ENCODE measurements around the gene MAPK9. TPM values are rescaled to one million over a fixed set of nuclear protein-coding genes. Genes with fewer than 3 reads are reported as not detected.

MAPK9 gene
- total RNA-seq, 1 experiment from 2014 or later = 54.0 TPM

DNA sequence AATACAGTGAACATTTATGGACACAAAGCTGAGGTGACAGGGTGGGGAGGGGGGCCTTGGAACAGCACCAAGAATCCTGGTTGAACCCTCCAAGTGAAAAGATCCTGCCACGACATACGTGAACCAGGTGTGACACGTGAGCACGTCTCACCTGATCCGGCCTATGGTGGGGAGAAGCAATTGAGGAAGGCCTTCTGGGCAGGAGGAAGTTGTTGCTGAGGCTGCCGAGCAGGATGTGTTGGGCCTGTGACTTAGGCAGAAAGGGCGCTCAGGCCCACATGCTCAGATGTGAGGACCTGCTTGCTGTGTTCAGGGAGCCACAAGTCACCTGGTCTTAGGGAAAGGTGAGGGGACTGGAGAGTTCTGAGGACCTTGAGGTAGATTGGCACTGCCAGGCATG is 2.5 kb upstream of the MAPK9 start:
- H3K36me3 ChIP-seq (ENCODE audit: low read depth) = no peaks in the 10 kb centered on the region
- POLR2A ChIA-PET (ENCODE audit: unreplicated experiment) = no interaction called here
- no peak for TF ChIP-seq EZH2 (IDR thresholded peaks at IDR 0.05; ENCODE audit: low read depth)
- TF ChIP-seq CTCF (conservative IDR thresholded peaks at IDR 0.05) = no peak
- H2AFZ ChIP-seq = no peak overlapping the region
- no peaks in the 10 kb centered on the region for H3K9me3 ChIP-seq (ENCODE audit: insufficient read depth, low read depth)
- peaks cover 19% of the 10 kb centered on the region for H3K79me2 ChIP-seq (ENCODE audit: low read depth)
- CTCF ChIA-PET = interaction anchor here (1.0 to 1.4 kb wide), 3 partner anchors 21 to 178 kb away, joined by 4 to 7 read pairs (median 4); no protein-coding TSS in a partner anchor
- H3F3A ChIP-seq (ENCODE audit: insufficient read depth, low read depth) = peaks cover 11% of the 10 kb centered on the region; the same call in 1 of the 2 replicates
- H3K4me3 ChIP-seq = no peak overlapping the region
- H3K9me2 ChIP-seq (ENCODE audit: insufficient read depth) = no peaks in the 10 kb centered on the region
- no peaks in the 10 kb centered on the region for H3K27me3 ChIP-seq (ENCODE audit: insufficient read depth, low read depth)
- H3K4me2 ChIP-seq = no peak overlapping the region
- peaks cover 25% of the 10 kb centered on the region for H3K4me1 ChIP-seq (replicated peaks; ENCODE audit: insufficient read depth)
- intact Hi-C loops (cut with micrococcal nuclease; ENCODE audit: unreplicated experiment) = loop anchor here (5.0 kb wide), 1 partner anchor 167 kb away; no protein-coding TSS in a partner anchor
- no peak for DNase-seq
- no peaks in the 10 kb centered on the region; the same call in 1 of the 2 replicates for H4K20me1 ChIP-seq (ENCODE audit: insufficient read depth)
- TSS peak; percentile 29 for BruUV-seq (replicated peaks)
- H3K27ac ChIP-seq = no peak overlapping the region

DNA sequence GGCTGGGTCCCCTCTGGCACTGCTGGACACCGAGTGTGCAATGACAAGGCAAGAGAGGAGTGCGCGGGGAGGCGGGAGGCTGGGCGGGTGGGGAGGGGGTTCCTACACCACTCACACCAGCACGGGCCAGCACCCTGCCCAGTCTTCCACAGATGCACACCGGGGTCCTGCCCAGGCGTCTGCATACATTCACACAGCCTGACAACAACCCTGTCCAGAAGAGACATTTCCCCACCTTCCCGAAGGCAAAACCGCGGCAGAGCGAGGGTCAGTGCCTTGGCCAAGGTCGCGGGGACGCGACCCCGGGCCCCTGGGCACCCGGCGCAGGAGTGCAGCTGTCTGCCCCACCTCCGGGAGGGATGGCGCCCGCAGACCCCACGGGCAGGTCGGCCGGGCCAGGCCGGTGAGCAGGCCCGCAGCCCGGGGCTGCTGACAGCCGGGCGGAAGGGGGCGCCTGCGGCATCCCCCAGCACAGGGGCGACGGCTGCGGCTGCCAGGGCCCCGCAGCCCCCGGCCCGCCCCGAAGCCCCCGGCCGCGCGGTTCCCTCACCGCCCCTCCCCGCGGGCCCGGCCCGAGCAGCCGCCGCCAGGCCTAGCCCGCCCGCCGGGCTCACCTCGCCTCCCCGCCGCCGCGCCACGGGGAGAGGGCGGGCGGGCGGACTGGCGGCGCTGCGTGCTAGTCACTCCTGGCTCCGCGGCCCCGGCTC is 496 bp downstream of the MAPK9 start:
- no peak for TF ChIP-seq EZH2 (IDR thresholded peaks at IDR 0.05; ENCODE audit: low read depth)
- no peak for TF ChIP-seq CTCF (conservative IDR thresholded peaks at IDR 0.05)
- Histone ChIP-seq H3K27me3 (ENCODE audit: insufficient read depth, low read depth) (no peaks in the 10 kb centered on the region), H3K36me3 (ENCODE audit: low read depth) (no peaks in the 10 kb centered on the region), H3K4me3 (peak overlapping the region; percentile 84), H3K9me3 (ENCODE audit: insufficient read depth, low read depth) (no peaks in the 10 kb centered on the region), H3K9me2 (ENCODE audit: insufficient read depth) (no peaks in the 10 kb centered on the region), H3K4me2 (peak overlapping the region; percentile 81), H3F3A (ENCODE audit: insufficient read depth, low read depth) (peaks cover 11% of the 10 kb centered on the region; the same call in 1 of the 2 replicates), H2AFZ (peak overlapping the region; percentile 78; the same call in 1 of the 2 replicates), H3K4me1 (replicated peaks; ENCODE audit: insufficient read depth) (peaks cover 22% of the 10 kb centered on the region), H4K20me1 (ENCODE audit: insufficient read depth) (no peaks in the 10 kb centered on the region), H3K27ac (no peak overlapping the region), H3K79me2 (ENCODE audit: low read depth) (peaks cover 42% of the 10 kb centered on the region)
- no TSS peak for BruUV-seq (replicated peaks)
- ChIA-PET POLR2A (ENCODE audit: unreplicated experiment) (interaction anchor here (0.6 kb wide), 1 partner anchor 648 kb away, joined by 3 read pairs; no protein-coding TSS in a partner anchor), CTCF (interaction anchor here (1.4 kb wide), 1 partner anchor 24 kb away, joined by 5 read pairs; no protein-coding TSS in a partner anchor)
- intact Hi-C loops (cut with micrococcal nuclease; ENCODE audit: unreplicated experiment) = loop anchor here (5.0 kb wide), 1 partner anchor 164 kb away; no protein-coding TSS in a partner anchor
- peak in 1 of 2 experiments; percentile 38 for DNase-seq

DNA sequence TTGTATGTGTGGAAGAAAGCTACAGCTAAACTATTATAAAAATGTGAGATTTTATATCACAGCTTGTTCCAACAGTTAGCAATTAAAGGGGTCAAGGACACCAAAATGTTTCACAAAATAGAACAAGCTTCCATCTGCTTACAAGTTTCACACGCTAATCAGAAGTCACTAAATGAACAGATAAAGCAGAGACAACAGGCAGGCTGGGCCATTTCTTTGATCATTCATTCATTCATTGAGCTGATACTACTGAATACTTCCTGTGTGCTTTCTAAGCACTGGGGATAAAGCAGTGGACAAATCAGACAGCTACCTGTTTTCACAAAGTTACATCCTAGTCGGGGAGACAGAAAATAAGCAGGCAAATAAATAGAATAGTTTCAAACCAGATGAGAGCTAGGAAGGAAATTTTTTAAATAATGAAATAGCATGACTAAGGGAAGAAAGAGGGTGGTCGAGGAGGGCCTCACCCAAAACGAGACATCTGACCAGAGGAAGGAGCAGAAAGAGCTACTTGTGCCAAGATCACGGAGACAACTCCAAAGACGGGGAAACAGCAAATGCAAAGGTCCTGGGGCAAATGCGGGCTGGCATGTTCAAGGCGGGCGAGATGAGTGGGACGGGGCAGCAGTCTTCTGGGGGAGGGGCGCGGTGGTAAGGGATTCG is 1.2 kb downstream of the MAPK9 start:
- H3K36me3 ChIP-seq (ENCODE audit: low read depth) = no peaks in the 10 kb centered on the region
- CTCF ChIA-PET = interaction anchor here (0.5 to 1.4 kb wide), 2 partner anchors 25 to 51 kb away, joined by 4 to 5 read pairs; no protein-coding TSS in a partner anchor

More for the DNA sequence above, 1.2 kb downstream of the MAPK9 start:
- peaks cover 11% of the 10 kb centered on the region; the same call in 1 of the 2 replicates for H3F3A ChIP-seq (ENCODE audit: insufficient read depth, low read depth)
- H3K4me1 ChIP-seq (replicated peaks; ENCODE audit: insufficient read depth) = peaks cover 22% of the 10 kb centered on the region
- BruUV-seq (replicated peaks) = TSS peak; percentile 60
- DNase-seq = no peak
- POLR2A ChIA-PET (ENCODE audit: unreplicated experiment) = interaction anchor here (0.6 to 0.7 kb wide), 3 partner anchors 38 to 647 kb away, joined by 3 read pairs; no protein-coding TSS in a partner anchor
- no peaks in the 10 kb centered on the region for H3K27me3 ChIP-seq (ENCODE audit: insufficient read depth, low read depth)
- no peaks in the 10 kb centered on the region for H3K9me2 ChIP-seq (ENCODE audit: insufficient read depth)
- intact Hi-C loops (cut with micrococcal nuclease; ENCODE audit: unreplicated experiment) = loop anchor here (5.0 kb wide), 1 partner anchor 163 kb away; no protein-coding TSS in a partner anchor
- H3K4me3 ChIP-seq = peak overlapping the region; percentile 84
- no peaks in the 10 kb centered on the region for H3K9me3 ChIP-seq (ENCODE audit: insufficient read depth, low read depth)
- H3K79me2 ChIP-seq (ENCODE audit: low read depth) = peaks cover 42% of the 10 kb centered on the region
- H4K20me1 ChIP-seq (ENCODE audit: insufficient read depth) = no peaks in the 10 kb centered on the region
- no peak for TF ChIP-seq CTCF (conservative IDR thresholded peaks at IDR 0.05)
- no peak for TF ChIP-seq EZH2 (IDR thresholded peaks at IDR 0.05; ENCODE audit: low read depth)
- H3K4me2 ChIP-seq = peak overlapping the region; percentile 81
- no peak overlapping the region for H3K27ac ChIP-seq
- 0 out of 2 replicates have a peak overlapping the region, but pooled peaks have one; percentile 31 for H2AFZ ChIP-seq
